HepG2 (cell line): ENCODE results near the gene OGFR. TPM values are rescaled to one million over a fixed set of nuclear protein-coding genes. Genes with fewer than 3 reads are reported as not detected.

ENCODE experiments used
- ATAC-seq: fragments of 200-7000 bp; cut with Tn5 transposase; 3 replicates; pipeline ENCODE4 v1.9.1; 2020; ENCODE audit warnings: mild to moderate bottlenecking, moderate library complexity
- BruUV-seq: library from RNA; stranded (reverse); fragments of 400-500 nt; replicated peaks from 2 replicates; lab custom pipeline; 2021; lab: Mats Ljungman, UMichigan
- CTCF ChIA-PET: fragments of 300-600 bp; formaldehyde crosslinking; extraction: SDS; loops from one replicate; lab custom pipeline; 2021; ENCODE audit warnings: low total read pairs, inconsistent platforms, low intra/inter-chr PET ratio; lab: Yijun Ruan, JAX
- POLR2A ChIA-PET: fragments of 350-600 bp; sonication (Branson Sonifier 250); formaldehyde crosslinking; loops from one replicate; lab custom pipeline; 2020; ENCODE audit warnings: antibody characterized with exemption, inconsistent platforms; lab: Yijun Ruan, JAX
- DNase-seq: peaks from one replicate; pipeline ENCODE4 v3.0.0-alpha.2; 2015; ENCODE audit warnings: low spot score
- FAIRE-seq: peaks from 3 replicates; lab custom pipeline; 2011; peaks lifted over from hg19 to GRCh38; lab: Jason Lieb, UNC
- H2AFZ ChIP-seq: one replicate; pipeline ENCODE4 v1.6.1; 2011; ENCODE audit warnings: low read length, inconsistent platforms
- H3K27ac ChIP-seq: fragments of 300-600 bp; 3 replicates; pipeline ENCODE4 v1.8.0; 2011; ENCODE audit warnings: mixed run types, mild to moderate bottlenecking, mixed read lengths, low read length, inconsistent platforms; ENCODE audit not compliant: insufficient read depth; ENCODE audit errors: extremely low read length
- H3K27me3 ChIP-seq, 2 experiments: fragments of 200-600 bp in 1 of 2; 2 replicates in 1 of 2; 3 replicates in 1 of 2; pipeline versions ENCODE4 v1.6.0 to v1.8.0; 2011; ENCODE audit warnings: low read length in 2 of 2, mild to moderate bottlenecking in 2 of 2, moderate library complexity in 2 of 2, inconsistent platforms in 1 of 2; ENCODE audit not compliant: insufficient read depth in 2 of 2, control insufficient read depth in 1 of 2
- H3K36me3 ChIP-seq, 2 experiments: fragments of 200-600 bp in 1 of 2; replicated peaks in 1 of 2; 2 replicates in 1 of 2; 3 replicates in 1 of 2; pipeline versions ENCODE4 v1.5.1 to v1.8.0; 2011; ENCODE audit warnings: low read length in 2 of 2, inconsistent platforms in 1 of 2; ENCODE audit not compliant: insufficient read depth in 2 of 2, control insufficient read depth in 1 of 2
- H3K4me1 ChIP-seq: 2 replicates; pipeline ENCODE4 v1.5.1; 2012; ENCODE audit warnings: low read length, inconsistent platforms; ENCODE audit not compliant: insufficient read depth
- H3K4me2 ChIP-seq: 2 replicates; pipeline ENCODE4 v1.6.0; 2011; ENCODE audit warnings: low read depth, low read length, inconsistent platforms
- H3K4me3 ChIP-seq, 3 experiments: fragments of 200-600 bp in 1 of 3; sonication (generic), shearing (Covaris generic) in 1 of 3; replicated peaks in 1 of 3; 2 replicates each; pipeline ENCODE4 v1.5.1; 2011 to 2016; ENCODE audit warnings: low read length in 3 of 3, inconsistent platforms in 2 of 3, low read depth in 2 of 3, mild to moderate bottlenecking in 2 of 3, control low read depth in 1 of 3, mixed read lengths in 1 of 3; ENCODE audit not compliant: insufficient read depth in 1 of 3
- H3K79me2 ChIP-seq: one replicate; pipeline ENCODE4 v1.6.1; 2011; ENCODE audit warnings: low read length, inconsistent platforms; ENCODE audit not compliant: insufficient read depth
- H3K9ac ChIP-seq: 2 replicates; pipeline ENCODE4 v1.6.0; 2011; ENCODE audit warnings: mild to moderate bottlenecking, low read depth, low read length, inconsistent platforms; ENCODE audit not compliant: insufficient read depth
- H3K9me3 ChIP-seq: 2 replicates; pipeline ENCODE4 v1.5.1; 2012; ENCODE audit warnings: mild to moderate bottlenecking, low read length
- H4K20me1 ChIP-seq: 2 replicates; pipeline ENCODE4 v1.6.0; 2011; ENCODE audit warnings: inconsistent platforms, mild to moderate bottlenecking, low read length, moderate library complexity; ENCODE audit not compliant: insufficient read depth
- AFF4 ChIP-seq: sonication (generic); formaldehyde crosslinking; IDR thresholded peaks from 2 replicates; pipeline ENCODE4 v1.4.0; 2020; ENCODE audit warnings: missing genetic modification reagents
- CCDC6 ChIP-seq: sonication (generic); formaldehyde crosslinking; IDR thresholded peaks from 2 replicates; pipeline ENCODE4 v1.8.1; 2022; ENCODE audit warnings: mild to moderate bottlenecking, missing genetic modification reagents, moderate library complexity
- HNF4A ChIP-seq: sonication (generic); formaldehyde crosslinking; IDR thresholded peaks from 2 replicates; pipeline ENCODE4 v1.4.0; 2020; ENCODE audit warnings: missing genetic modification reagents
- MNT ChIP-seq: fragments of 450-650 bp; IDR thresholded peaks from 2 replicates; pipeline ENCODE4 v1.6.1; 2016
- MXD1 ChIP-seq: sonication (generic); formaldehyde crosslinking; IDR thresholded peaks from 2 replicates; pipeline ENCODE4 v1.4.0; 2020; ENCODE audit warnings: mild to moderate bottlenecking, missing genetic modification reagents
- TCF7L2 ChIP-seq: IDR thresholded peaks from 2 replicates; pipeline ENCODE4 v1.6.1; 2011; ENCODE audit warnings: mild to moderate bottlenecking, low read depth, low read length, moderate library complexity
- TEAD3 ChIP-seq: optimal IDR thresholded peaks from 2 replicates; pipeline ENCODE3; 2016; ENCODE audit warnings: borderline replicate concordance
- ZBTB21 ChIP-seq: sonication (generic); formaldehyde crosslinking; IDR thresholded peaks from 2 replicates; pipeline ENCODE4 v1.4.0; 2020; ENCODE audit warnings: missing genetic modification reagents
- ZBTB42 ChIP-seq: sonication (generic); formaldehyde crosslinking; IDR thresholded peaks from 2 replicates; pipeline ENCODE4 v1.5.0; 2020; ENCODE audit warnings: mild to moderate bottlenecking, missing genetic modification reagents
- ZNF605 ChIP-seq: sonication (generic); formaldehyde crosslinking; IDR thresholded peaks from 2 replicates; pipeline ENCODE4 v1.8.0; 2022; ENCODE audit warnings: mild to moderate bottlenecking, missing genetic modification reagents
- ZNF687 ChIP-seq: sonication (generic); formaldehyde crosslinking; IDR thresholded peaks from 2 replicates; pipeline ENCODE4 v1.5.1; 2020; ENCODE audit warnings: mild to moderate bottlenecking, missing genetic modification reagents, moderate library complexity
- ZNF766 ChIP-seq: sonication (generic); formaldehyde crosslinking; IDR thresholded peaks from 2 replicates; pipeline ENCODE4 v1.5.0; 2020; ENCODE audit warnings: missing genetic modification reagents, borderline replicate concordance
- WGBS: methylation state at CpG from one replicate; pipeline ENCODE4 v1.1.6; 2017; ENCODE audit warnings: low lambda C conversion rate; 5-methylcytosine and 5-hydroxymethylcytosine counted together
- in situ Hi-C: cut with HindIII; loops from 2 replicates; pipeline ENCODE4 v1.10.0; 2017; ENCODE audit warnings: low pct_unique_long_range_greater_than_20kb; ENCODE audit not compliant: extremely low pct_ligation_motif_present
- intact Hi-C: fragments of 100-400 bp; cut with micrococcal nuclease; formaldehyde crosslinking; loops from one replicate; pipeline ENCODE4 v1.10.0; 2022; ENCODE audit not compliant: unreplicated experiment
- polyA plus RNA-seq, 8 experiments: library from polyadenylated mRNA; depleted of rRNA in 3 of 8; stranded (reverse) in 7 of 8; unstranded in 1 of 8; fragments of >200 nt; fragmentation: Illumina TruSeq in 4 of 8; extraction: Trizol in 4 of 8; gene quantifications; 2 replicates each; pipeline versions ENCODE4 v1.2.1 to v1.2.3, GENCODE V29; 2011 to 2016; ENCODE audit warnings: low read depth in 4 of 8, missing spikeins in 1 of 8, mixed read lengths in 1 of 8; ENCODE audit not compliant: insufficient read depth in 1 of 8
- total RNA-seq, 5 experiments: library from RNA; depleted of rRNA; stranded (reverse); fragments of >200 nt; fragmentation: Illumina TruSeq; extraction: Trizol; gene quantifications; 2 replicates each; pipeline ENCODE4 v1.2.3, GENCODE V29; 2016; ENCODE audit warnings: low read depth in 1 of 5

The OGFR gene
- total and polyA plus RNA-seq, 2 of the 13 experiments (the other 11 are each of a cell fraction or from before 2014, with no cell fraction given), result 47.7 to 81.8 TPM

- H3K4me3 ChIP-seq, result no peak overlapping the region
- peaks cover 50% of the 10 kb centered on the region for H3K4me1 ChIP-seq
- TF ChIP-seq AFF4 (CRISPR knock-in tag) (no peak), MNT (peak; percentile 99), ZNF605 (0 out of 2 replicates have a peak, but pooled peaks have one; percentile 31), TEAD3 (CRISPR knock-in tag) (peak; percentile 9), ZBTB21 (CRISPR knock-in tag) (no peak), CCDC6 (CRISPR knock-in tag) (no peak), HNF4A (CRISPR knock-in tag) (no peak), MXD1 (CRISPR knock-in tag) (no peak), ZBTB42 (CRISPR knock-in tag) (no peak), ZNF687 (0 out of 2 replicates have a peak, but pooled peaks have one; percentile 9), TCF7L2 (no peak), ZNF766 (no peak)
- TF ChIP-seq, all 625 proteins: peak for 4
- Histone ChIP-seq H3K36me3 (no peaks in the 10 kb centered on the region), H3K27ac (no peak overlapping the region), H3K9ac (no peak overlapping the region), H3K27me3 (peaks cover 16 to 66% of the 10 kb centered on the region in 2 experiments), H3K4me2 (no peak overlapping the region), H2AFZ (no peak overlapping the region), H3K79me2 (no peaks in the 10 kb centered on the region), H3K9me3 (no peaks in the 10 kb centered on the region), H4K20me1 (no peaks in the 10 kb centered on the region)
- DNase-seq (no peak), ATAC-seq (no peak), FAIRE-seq (no peak)
- CTCF ChIA-PET, result interaction anchor here (1.8 to 3.9 kb wide), 4 partner anchors 18 to 290 kb away, joined by 5 to 93 read pairs (median 16); no protein-coding TSS in a partner anchor
- POLR2A ChIA-PET, result interaction anchor here (0.6 kb wide), 1 partner anchor 42 kb away, joined by 3 read pairs; no protein-coding TSS in a partner anchor
- intact Hi-C loops, result loop anchor here (2.0 to 10.0 kb wide), 4 partner anchors 103 to 415 kb away; no protein-coding TSS in a partner anchor
- no TSS peak for BruUV-seq
- 60% methylated on average over 12 of the region's 12 CpGs for WGBS
- in situ Hi-C loops, result loop anchor here (5.0 to 25.0 kb wide), 3 partner anchors 123 to 278 kb away; no protein-coding TSS in a partner anchor
Measured at GRCh38 chr20:62790075-62790474, 14.6 kb upstream of the OGFR start.
